Activated naive CD4-positive, alpha-beta T cell (primary cell): ENCODE measurements around the gene ATAD5.
"Not testable (repeated sequence)": the region's sequence is repeated elsewhere in the genome, so short reads cannot be mapped to it uniquely, and the experiment has no call there.

Experiments used
- DNase-seq, 4 experiments: peaks; one replicate each; lab custom pipeline; 2025; lab: John Stamatoyannopoulos, UW

ATAD5 gene

DNA sequence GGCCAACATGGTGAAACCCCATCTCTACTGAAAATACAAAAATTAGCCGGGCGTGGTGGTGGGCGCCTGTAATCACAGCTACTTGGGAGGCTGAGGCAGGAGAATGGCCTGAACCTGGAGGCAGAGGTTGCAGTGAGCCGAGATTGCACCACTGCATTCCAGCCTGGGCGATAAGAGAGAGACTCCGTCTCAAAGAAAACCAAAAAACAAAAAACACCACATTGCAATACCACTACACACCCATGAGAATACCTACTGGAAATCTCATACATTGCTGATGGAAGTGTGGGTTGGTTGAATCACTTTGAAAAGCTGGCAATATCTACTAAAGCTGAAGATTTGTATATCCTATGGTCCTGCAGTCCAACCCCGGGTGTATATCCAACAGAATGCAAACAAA lies 78.4 kb downstream of the ATAD5 start:
- DNase-seq: not testable (repeated sequence)

DNA sequence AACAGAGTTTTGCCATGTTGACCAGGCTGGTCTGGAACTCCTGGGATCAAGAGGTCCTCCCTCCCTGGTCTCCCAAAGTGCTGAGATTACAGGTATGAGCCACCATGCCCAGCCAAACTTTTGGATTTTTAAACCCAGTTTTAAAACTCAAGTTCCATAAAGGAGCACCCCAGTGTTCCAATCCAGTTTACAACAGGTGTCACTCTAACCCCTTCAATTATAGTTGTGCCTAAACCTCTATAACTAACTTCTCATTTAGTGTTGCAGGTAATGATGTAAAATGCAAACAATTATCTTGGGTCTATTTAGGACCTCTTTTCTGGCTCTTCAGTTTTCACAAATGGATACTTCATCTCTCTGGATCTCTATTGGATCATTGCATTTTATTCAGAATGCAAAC lies 82.2 kb downstream of the ATAD5 start:
- DNase-seq: no peak

DNA sequence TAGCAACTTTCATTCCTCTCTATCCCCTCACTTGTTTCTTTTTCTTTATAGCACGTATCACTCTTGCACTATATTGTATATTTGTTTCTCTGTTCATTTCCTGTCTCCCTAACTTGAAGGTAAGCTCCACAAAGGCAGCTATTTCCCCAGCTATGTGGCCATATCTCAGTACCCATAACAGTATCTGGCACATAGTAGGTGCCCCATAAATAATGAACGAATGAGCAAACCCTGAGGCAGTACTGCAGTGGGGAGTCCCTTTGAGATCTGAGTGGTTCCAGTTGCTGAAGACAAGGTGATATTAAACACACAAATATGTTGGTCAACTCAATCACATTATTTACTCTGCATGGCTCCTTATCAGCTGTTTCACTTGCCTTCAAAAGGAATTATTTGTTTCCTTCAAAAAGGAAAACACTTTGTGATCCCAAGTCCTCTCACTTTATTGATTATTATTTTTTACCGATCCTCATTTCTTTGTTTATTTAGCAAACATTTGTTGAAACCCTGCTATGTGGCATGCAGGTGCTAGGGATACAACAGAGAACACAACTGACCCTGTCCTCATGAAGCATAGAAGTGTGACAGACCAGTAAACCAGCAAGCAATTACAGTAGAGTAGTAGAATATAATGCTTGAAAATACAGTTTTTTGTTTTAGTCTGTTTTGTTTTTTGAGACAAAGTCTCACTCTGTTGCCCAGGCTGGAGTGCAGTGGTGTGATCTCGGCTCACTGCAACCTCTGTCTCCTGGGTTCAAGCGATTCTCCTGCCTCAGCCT lies 84.3 kb downstream of the ATAD5 start:
- no peak for DNase-seq

- DNase-seq: no peak
Observed at GRCh38 chr17:30917050-30917449, 85.3 kb downstream of the ATAD5 start.

- DNase-seq: no peak
Observed at GRCh38 chr17:30920282-30920681, 88.5 kb downstream of the ATAD5 start.

GRCh38 chr17:30920683-30921543 lies 89.1 kb downstream of the ATAD5 start:
- DNase-seq: no peak

DNA sequence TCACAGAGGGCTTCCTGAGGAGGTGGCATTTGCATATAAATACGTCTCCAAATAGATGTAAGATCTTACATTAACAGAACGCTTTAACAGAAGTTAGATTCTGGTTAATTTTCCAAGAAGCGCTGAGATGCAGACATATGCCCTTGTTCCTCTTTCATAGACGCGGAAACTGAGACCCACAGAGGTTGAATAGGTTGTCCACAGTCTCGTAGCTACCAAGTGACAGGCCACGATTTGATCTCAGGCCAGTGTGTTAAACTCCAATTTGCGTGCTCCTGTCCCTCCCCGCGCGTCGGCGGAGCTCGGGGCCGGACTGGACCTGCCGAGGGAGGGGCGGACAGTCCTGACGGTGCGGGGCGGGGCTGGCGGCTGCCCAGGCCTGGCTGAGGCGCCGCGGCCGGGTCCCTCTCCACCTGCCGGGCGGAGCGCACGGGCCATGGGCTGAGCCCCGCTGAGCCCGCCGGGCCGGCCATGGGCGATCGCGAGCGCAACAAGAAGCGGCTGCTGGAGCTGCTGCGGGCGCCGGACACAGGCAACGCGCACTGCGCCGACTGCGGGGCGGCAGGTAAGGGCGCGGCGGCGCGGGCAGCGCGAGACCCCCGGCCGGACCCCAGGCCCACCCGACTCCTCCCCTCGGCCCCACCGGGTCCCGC lies 89.9 kb downstream of the ATAD5 start, which contains the start of gene ADAP2:
Gene ADAP2 (plus strand): TSS at position 402 of the 653 bp plus-strand sequence. CDS start 70 bp downstream, at position 472.
- DNase-seq: no peak

DNA sequence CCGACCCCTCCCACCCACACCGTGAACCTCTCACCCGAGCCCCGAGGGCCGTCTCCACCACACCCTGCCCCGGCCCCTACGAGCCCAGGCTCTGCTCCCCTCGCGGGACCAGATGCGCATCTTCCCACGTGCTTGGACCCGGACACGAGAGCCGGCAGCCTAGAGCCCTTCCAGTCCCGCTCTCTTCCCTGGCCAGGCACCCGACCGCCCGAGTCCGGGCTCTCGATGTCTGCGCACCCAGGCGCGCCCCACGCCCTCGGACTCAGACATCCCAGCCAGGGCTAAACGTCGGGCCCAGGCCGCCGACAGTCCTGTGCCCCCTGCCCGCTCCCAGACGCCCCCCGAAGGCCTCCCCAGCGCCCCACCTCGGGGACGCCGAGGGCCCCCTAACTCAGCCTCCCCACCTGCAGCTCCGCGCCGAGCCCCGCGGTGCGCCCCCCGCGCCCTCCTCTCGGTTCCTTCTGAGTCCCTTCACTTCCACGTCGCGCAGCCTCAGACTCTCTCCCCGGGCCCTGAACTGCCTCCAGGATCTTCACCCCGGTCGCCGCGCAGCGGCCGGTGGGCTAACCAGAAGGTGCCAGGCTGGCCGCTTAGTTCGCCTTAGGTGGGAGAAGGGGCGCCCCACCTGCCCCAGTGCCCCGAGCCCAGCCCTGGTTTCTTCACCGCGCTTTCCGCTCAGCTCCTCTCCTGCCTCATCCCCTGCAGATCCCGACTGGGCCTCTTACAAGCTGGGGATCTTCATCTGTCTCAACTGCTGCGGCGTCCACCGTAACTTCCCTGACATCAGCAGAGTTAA lies 90.7 kb downstream of the ATAD5 start:
- DNase-seq: no peak

GRCh38 chr17:30924341-30924740 lies 92.6 kb downstream of the ATAD5 start:
- DNase-seq: no peak

GRCh38 chr17:30926516-30926915 lies 94.8 kb downstream of the ATAD5 start:
- no peak for DNase-seq

- no peak for DNase-seq
Observed at GRCh38 chr17:30927756-30928155, 96.0 kb downstream of the ATAD5 start.

- DNase-seq: no peak
Observed at GRCh38 chr17:30928584-30928983, 96.8 kb downstream of the ATAD5 start.

DNA sequence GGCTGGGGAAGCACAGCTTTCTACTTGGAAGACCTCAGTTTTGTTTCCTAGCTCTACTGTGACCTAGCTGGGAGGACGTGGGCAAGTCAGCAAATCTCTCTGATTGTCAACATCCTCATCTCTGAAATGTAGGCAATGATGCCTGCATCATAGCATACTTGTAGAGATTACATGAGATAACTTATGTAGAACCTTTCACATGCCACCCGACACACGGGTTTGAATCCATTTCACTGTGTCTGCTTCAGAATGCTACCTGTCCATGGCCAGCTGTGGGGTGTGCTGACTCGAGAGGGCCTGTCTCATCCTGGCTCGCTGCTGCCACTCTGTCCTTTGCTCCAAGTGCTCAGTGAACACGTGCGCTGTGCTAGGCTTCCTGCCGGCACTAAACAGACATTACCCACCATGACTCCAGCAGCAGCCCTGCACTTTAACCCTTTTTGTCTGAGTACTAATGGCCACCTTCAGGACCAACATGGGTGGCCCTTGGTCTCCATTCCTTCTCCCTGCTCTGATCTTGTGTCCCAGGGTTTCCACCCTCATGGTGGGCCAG lies 97.4 kb downstream of the ATAD5 start:
- no peak for DNase-seq

GRCh38 chr17:30929861-30930260 lies 98.1 kb downstream of the ATAD5 start:
- not testable (repeated sequence) for DNase-seq

DNA sequence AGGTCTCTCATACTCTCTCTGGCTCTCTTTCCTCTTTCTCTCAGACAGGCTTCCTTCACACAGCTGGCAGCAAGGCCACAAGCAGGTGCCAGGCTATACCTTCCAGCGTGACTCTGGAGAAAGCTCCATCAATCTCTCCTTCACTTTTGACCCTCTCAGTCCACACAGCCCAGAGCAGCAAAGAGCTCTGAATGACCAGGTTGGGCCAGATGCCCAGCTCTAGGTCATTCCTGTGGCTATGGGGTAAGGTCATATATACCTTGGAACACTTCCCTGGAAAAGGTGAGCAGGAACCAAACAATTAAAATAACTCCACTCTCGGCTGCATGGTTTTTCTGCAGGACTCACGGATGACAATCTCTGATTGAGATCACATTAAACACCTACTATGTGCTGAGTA lies 98.7 kb downstream of the ATAD5 start:
- DNase-seq: no peak

- not testable (repeated sequence) for DNase-seq
Observed at GRCh38 chr17:30931582-30931981, 99.8 kb downstream of the ATAD5 start.

GRCh38 chr17:30933966-30934365 lies 102.2 kb downstream of the ATAD5 start:
- DNase-seq: no peak

GRCh38 chr17:30939051-30939689 lies 107.4 kb downstream of the ATAD5 start:
- DNase-seq: no peak

- DNase-seq: no peak
Observed at GRCh38 chr17:30942308-30943079, 110.7 kb downstream of the ATAD5 start.
